ENCODE results near the gene GLT1D1. TPM values are rescaled to one million over a fixed set of nuclear protein-coding genes. Genes with fewer than 3 reads are reported as not detected.

The GLT1D1 gene
- total and polyA plus RNA-seq, 2 of the 8 experiments (the other 6 are each of a cell fraction or from before 2014, with no cell fraction given), result 1.5 to 3.6 TPM

DNA sequence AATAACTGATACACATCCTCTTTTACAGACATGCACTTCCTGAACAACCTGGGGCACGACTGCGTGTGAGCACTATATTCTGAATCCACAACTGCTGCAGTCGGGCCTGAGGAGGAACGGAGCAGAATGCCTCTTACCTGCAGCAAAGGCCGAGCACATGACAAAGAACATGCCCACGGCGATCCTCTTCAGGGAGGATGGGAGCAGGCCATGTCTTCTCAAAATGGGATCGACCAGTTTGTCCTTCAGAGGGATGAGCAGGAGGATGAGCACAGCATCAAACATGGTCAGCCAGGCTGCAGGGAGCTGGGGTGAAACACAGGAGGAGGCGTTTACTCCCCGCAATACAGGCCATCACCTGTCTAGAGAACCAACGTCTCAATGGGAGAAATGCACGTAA is 44.6 kb upstream of the GLT1D1 start:
- H3K14ac ChIP-seq (ENCODE audit: insufficient read length), result no peak overlapping the region
- H3K27ac ChIP-seq (ENCODE audit: low read depth, low read length), result no peak overlapping the region
- no peak overlapping the region for H2BK120ac ChIP-seq (replicated peaks; ENCODE audit: low read depth, low read length)
- no peak overlapping the region for H4K5ac ChIP-seq (ENCODE audit: insufficient read length, low read depth, low read length)
- no peak overlapping the region for H4K91ac ChIP-seq (replicated peaks; ENCODE audit: insufficient read length, low read length)
- H3K36me3 ChIP-seq (ENCODE audit: control insufficient read depth in 2 of 4, insufficient read depth in 4 of 4, low read length in 3 of 4), result peaks cover 7 to 40% (median 13%) of the 10 kb centered on the region in 4 experiments; a peak in 6 of 8 replicates
- no peak overlapping the region for H3K23ac ChIP-seq (ENCODE audit: insufficient read length)
- POLR2A ChIA-PET (ENCODE audit: partially characterized antibody), result no interaction called here
- peaks cover 0 to 4% (median 1%) of the 10 kb centered on the region in 4 experiments; a peak in 2 of 7 replicates for H3K4me1 ChIP-seq (replicated peaks in 1 of 4; ENCODE audit: control insufficient read depth in 3 of 4, insufficient read depth in 4 of 4, low read length in 3 of 4)
- H4K8ac ChIP-seq (ENCODE audit: extremely low read depth, insufficient read depth, low read length), result no peak overlapping the region
- CTCF ChIA-PET (ENCODE audit: partially characterized antibody), result no interaction called here
- TF ChIP-seq EZH2 (IDR thresholded peaks at IDR 0.05; ENCODE audit: low read depth, low read length, severe bottlenecking), result no peak
- H3K79me2 ChIP-seq (ENCODE audit: control insufficient read depth in 1 of 2, insufficient read depth in 2 of 2, low read length in 2 of 2), result peaks cover 0 to 59% of the 10 kb centered on the region in 2 experiments; a peak in 2 of 4 replicates
- H2AFZ ChIP-seq (ENCODE audit: low read length), result no peak overlapping the region
- H3K4me2 ChIP-seq (ENCODE audit: insufficient read depth in 1 of 2, low read depth in 2 of 2, low read length in 2 of 2), result no peak overlapping the region
- no peak overlapping the region for H3K4ac ChIP-seq (replicated peaks; ENCODE audit: insufficient read length, low read depth, low read length)
- H3K18ac ChIP-seq (ENCODE audit: extremely low read depth, low read length), result no peak overlapping the region
- H3K9me3 ChIP-seq (ENCODE audit: insufficient read depth in 2 of 2, low read depth in 1 of 2, low read length in 1 of 2), result no peaks in the 10 kb centered on the region
- no peak overlapping the region for H3K4me3 ChIP-seq (ENCODE audit: extremely low read depth in 1 of 4, insufficient read depth in 2 of 4, low read depth in 3 of 4, low read length in 4 of 4)
- peaks cover 15 to 22% of the 10 kb centered on the region in 2 experiments for H4K20me1 ChIP-seq (replicated peaks in 1 of 2; ENCODE audit: control insufficient read depth in 1 of 2, insufficient read depth in 2 of 2, low read length in 2 of 2)
- H2BK5ac ChIP-seq (ENCODE audit: low read depth, low read length), result no peak overlapping the region
- no peaks in the 10 kb centered on the region for H3K27me3 ChIP-seq (replicated peaks in 1 of 4; ENCODE audit: control insufficient read depth in 3 of 4, extremely low read depth in 1 of 4, insufficient read depth in 3 of 4, low read length in 3 of 4)
- no peak overlapping the region for H3K56ac ChIP-seq (replicated peaks; ENCODE audit: insufficient read length, low read depth, low read length)
- no peak overlapping the region for H2BK20ac ChIP-seq (ENCODE audit: low read length)
- H3K9ac ChIP-seq (replicated peaks in 1 of 4; ENCODE audit: extremely low read depth in 1 of 4, low read depth in 3 of 4, low read length in 3 of 4), result no peak overlapping the region
- no peak for FAIRE-seq
- no peak for DNase-seq (ENCODE audit: low read depth in 1 of 2, low spot score in 2 of 2)
- H2BK15ac ChIP-seq (ENCODE audit: low read length), result no peak overlapping the region
- H2BK12ac ChIP-seq (ENCODE audit: low read depth, low read length), result no peak overlapping the region
- H3K79me1 ChIP-seq (ENCODE audit: low read depth, low read length), result peaks cover 10% of the 10 kb centered on the region
- no peak overlapping the region for H2AK5ac ChIP-seq (ENCODE audit: low read depth, low read length)
- H3K23me2 ChIP-seq (ENCODE audit: low read depth, low read length), result no peaks in the 10 kb centered on the region
- 91% methylated on average over 12 of the region's 12 CpGs; no CpG with 5 or more reads in 1 of the 2 experiments for WGBS, 2 experiments (ENCODE audit: extremely low coverage in 1 of 2, insufficient coverage in 1 of 2, insufficient read length in 1 of 2, insufficient replicate concordance in 2 of 2, low coverage in 1 of 2, low lambda C conversion rate in 2 of 2, missing lambda C conversion rate in 1 of 2)

Data from H1 (cell line).